A549 (cell line): ENCODE results near the gene IFNB1. TPM values are rescaled to one million over a fixed set of nuclear protein-coding genes. Genes with fewer than 3 reads are reported as not detected.

Experiments
- ATAC-seq, 2 experiments: fragments of 200-7000 bp in 1 of 2; fragments of >200 bp in 1 of 2; cut with Nextera tagmentation in 1 of 2; cut with Tn5 transposase in 1 of 2; 3 replicates each; pipeline versions ENCODE4 v1.8.0 to v1.9.1; 2018 to 2020; ENCODE audit warnings: mild to moderate bottlenecking in 1 of 2, moderate library complexity in 1 of 2
- CTCF ChIA-PET: fragments of 300-600 bp; sonication (Branson Sonifier 250); formaldehyde crosslinking; extraction: SDS; loops from one replicate; lab custom pipeline; 2021; ENCODE audit warnings: antibody characterized with exemption, inconsistent platforms; lab: Yijun Ruan, JAX
- POLR2A ChIA-PET: fragments of 350-600 bp; formaldehyde crosslinking; extraction: SDS; loops from one replicate; lab custom pipeline; 2021; ENCODE audit warnings: antibody characterized with exemption, inconsistent platforms; lab: Yijun Ruan, JAX
- DNase-seq, 2 experiments: peaks; one replicate each; pipeline versions ENCODE4 v3.0.0 to v3.0.0-alpha.2; 2011 to 2016; ENCODE audit warnings: low read depth in 1 of 2, low spot score in 1 of 2
- FAIRE-seq: peaks from 2 replicates; lab custom pipeline; 2011; peaks lifted over from hg19 to GRCh38; lab: Jason Lieb, UNC
- H3K27ac ChIP-seq, 2 experiments: fragments of >200 bp; sonication (Bioruptor Twin); formaldehyde crosslinking; 3 replicates each; pipeline ENCODE4 v1.5.1; 2016 to 2017
- H3K4me1 ChIP-seq: fragments of >200 bp; sonication (Bioruptor Twin); formaldehyde crosslinking; 3 replicates; pipeline ENCODE4 v1.6.1; 2016
- H3K4me2 ChIP-seq: fragments of >200 bp; sonication (Bioruptor Twin); formaldehyde crosslinking; 3 replicates; pipeline ENCODE4 v1.6.1; 2016
- H3K4me3 ChIP-seq: fragments of >200 bp; sonication (Bioruptor Twin); formaldehyde crosslinking; 3 replicates; pipeline ENCODE4 v1.5.1; 2016
- H3K9me3 ChIP-seq: fragments of >200 bp; sonication (Bioruptor Twin); formaldehyde crosslinking; 3 replicates; pipeline ENCODE4 v1.6.1; 2016
- CBX2 ChIP-seq: fragments of 200-600 bp; sonication (generic); IDR thresholded peaks from 2 replicates; pipeline ENCODE4 v1.6.1; 2016; ENCODE audit warnings: low read depth, mild to moderate bottlenecking, borderline replicate concordance
- CEBPB ChIP-seq, 2 experiments: fragments of >200 bp in 1 of 2; sonication (Bioruptor Twin) in 1 of 2; formaldehyde crosslinking in 1 of 2; IDR thresholded peaks; 2 replicates each; pipeline ENCODE4 v1.6.1; 2012 to 2016
- E2F6 ChIP-seq: IDR thresholded peaks from 2 replicates; pipeline ENCODE4 v1.6.1; 2012; ENCODE audit warnings: low read depth, borderline replicate concordance
- FOSL2 ChIP-seq, 2 experiments: fragments of 450-650 bp in 1 of 2; fragments of >200 bp in 1 of 2; sonication (Bioruptor Twin) in 1 of 2; formaldehyde crosslinking; IDR thresholded peaks; 2 replicates each; pipeline versions ENCODE4 v1.5.0 to v1.6.1; 2016 to 2020; ENCODE audit warnings: mild to moderate bottlenecking in 1 of 2, moderate library complexity in 1 of 2
- FOXS1 ChIP-seq: fragments of 250-450 bp; sonication (Bioruptor Pico); IDR thresholded peaks from 2 replicates; pipeline ENCODE4 v1.5.0; 2020; ENCODE audit warnings: mild to moderate bottlenecking, moderate library complexity
- HES2 ChIP-seq: fragments of >200 bp; sonication (Bioruptor Twin); formaldehyde crosslinking; IDR thresholded peaks from 2 replicates; pipeline ENCODE4 v1.6.1; 2016
- HOXA7 ChIP-seq: fragments of 250-450 bp; sonication (Bioruptor Pico); IDR thresholded peaks from 2 replicates; pipeline ENCODE4 v1.5.0; 2020; ENCODE audit warnings: mild to moderate bottlenecking, moderate library complexity
- HOXB5 ChIP-seq: fragments of 250-450 bp; sonication (Bioruptor Pico); IDR thresholded peaks from 2 replicates; pipeline ENCODE4 v1.5.0; 2020; ENCODE audit warnings: mild to moderate bottlenecking, moderate library complexity
- JUN ChIP-seq, 2 experiments: fragments of >200 bp; sonication (Bioruptor Twin); formaldehyde crosslinking; IDR thresholded peaks; 2 replicates in 1 of 2; 3 replicates in 1 of 2; pipeline ENCODE4 v1.6.1; 2016 to 2017
- JUNB ChIP-seq: fragments of >200 bp; sonication (Bioruptor Twin); formaldehyde crosslinking; IDR thresholded peaks from 2 replicates; pipeline ENCODE4 v1.6.1; 2016
- KDM5A ChIP-seq: fragments of 200-600 bp; sonication (generic); IDR thresholded peaks from 2 replicates; pipeline ENCODE4 v1.6.1; 2016; ENCODE audit warnings: antibody characterized with exemption, mild to moderate bottlenecking
- MAFK ChIP-seq: fragments of 450-650 bp; IDR thresholded peaks from 2 replicates; pipeline ENCODE4 v1.6.1; 2014; ENCODE audit not compliant: partially characterized antibody
- MAZ ChIP-seq: fragments of 150-350 bp; IDR thresholded peaks from 2 replicates; pipeline ENCODE4 v1.6.1; 2014; ENCODE audit warnings: antibody characterized with exemption, low read depth, low read length, borderline replicate concordance
- MYC ChIP-seq: IDR thresholded peaks from 2 replicates; pipeline ENCODE4 v1.6.1; 2012; ENCODE audit warnings: mild to moderate bottlenecking, inconsistent platforms, low read length, improper control_type of control experiment, borderline replicate concordance
- NPAS2 ChIP-seq: fragments of 250-450 bp; sonication (Bioruptor Pico); IDR thresholded peaks from 2 replicates; pipeline ENCODE4 v1.8.0; 2022; ENCODE audit warnings: mild to moderate bottlenecking, moderate library complexity, borderline replicate concordance
- NR3C1 ChIP-seq: fragments of >200 bp; sonication (Bioruptor Twin); formaldehyde crosslinking; IDR thresholded peaks from 3 replicates; pipeline ENCODE4 v1.6.1; 2017
- PHF8 ChIP-seq: fragments of 200-600 bp; sonication (generic); IDR thresholded peaks from 2 replicates; pipeline ENCODE4 v1.6.1; 2016; ENCODE audit warnings: low read depth, mild to moderate bottlenecking, antibody characterized with exemption, moderate library complexity, borderline replicate concordance
- POLR2AphosphoS2 ChIP-seq: conservative IDR thresholded peaks from 2 replicates; pipeline ENCODE4 v1.6.1; 2012; ENCODE audit warnings: low read length, improper control_type of control experiment, inconsistent platforms
- RAD21 ChIP-seq, 2 experiments: fragments of >200 bp in 1 of 2; sonication (Bioruptor Twin) in 1 of 2; formaldehyde crosslinking in 1 of 2; IDR thresholded peaks in 1 of 2; conservative IDR thresholded peaks in 1 of 2; 2 replicates in 1 of 2; 3 replicates in 1 of 2; pipeline ENCODE4 v1.6.1; 2012 to 2018; ENCODE audit warnings: inconsistent platforms in 1 of 2
- RCOR1 ChIP-seq: fragments of 150-350 bp; IDR thresholded peaks from 2 replicates; pipeline ENCODE4 v1.6.1; 2014; ENCODE audit warnings: antibody characterized with exemption, low read length, low read depth
- REST ChIP-seq: fragments of 200-600 bp; sonication (generic); IDR thresholded peaks from 2 replicates; pipeline ENCODE4 v1.6.1; 2016; ENCODE audit warnings: antibody characterized with exemption, mild to moderate bottlenecking, moderate library complexity
- RFX5 ChIP-seq: fragments of 450-650 bp; IDR thresholded peaks from 2 replicates; pipeline ENCODE4 v1.7.1; 2014; ENCODE audit warnings: antibody characterized with exemption, mild to moderate bottlenecking, moderate library complexity
- SMC3 ChIP-seq: fragments of >200 bp; sonication (Bioruptor Twin); formaldehyde crosslinking; IDR thresholded peaks from 3 replicates; pipeline ENCODE4 v1.6.1; 2018; ENCODE audit warnings: inconsistent platforms
- SREBF2 ChIP-seq: fragments of 450-650 bp; IDR thresholded peaks from 2 replicates; pipeline ENCODE4 v1.6.1; 2014; ENCODE audit warnings: mild to moderate bottlenecking, moderate library complexity
- TFCP2L1 ChIP-seq: fragments of 250-450 bp; sonication (Bioruptor Pico); IDR thresholded peaks from 2 replicates; pipeline ENCODE4 v1.5.0; 2021; ENCODE audit warnings: mild to moderate bottlenecking
- TP53 ChIP-seq: fragments of 250-450 bp; sonication (Bioruptor Pico); IDR thresholded peaks from 2 replicates; pipeline ENCODE4 v1.5.0; 2021; ENCODE audit warnings: mild to moderate bottlenecking, moderate library complexity
- USF2 ChIP-seq: fragments of 450-650 bp; IDR thresholded peaks from 2 replicates; pipeline ENCODE4 v1.6.1; 2014; ENCODE audit warnings: antibody characterized with exemption
- ZNF302 ChIP-seq: fragments of 250-450 bp; sonication (Bioruptor Pico); IDR thresholded peaks from 2 replicates; pipeline ENCODE4 v1.9.0; 2021; ENCODE audit warnings: inconsistent platforms, mild to moderate bottlenecking, moderate library complexity
- ZSCAN20 ChIP-seq: fragments of 250-450 bp; sonication (Bioruptor Pico); IDR thresholded peaks from 2 replicates; pipeline ENCODE4 v1.8.0; 2022; ENCODE audit warnings: mild to moderate bottlenecking, moderate library complexity
- WGBS: methylation state at CpG from one replicate; pipeline ENCODE4 v1.1.6; 2017; ENCODE audit errors: missing lambda C conversion rate; 5-methylcytosine and 5-hydroxymethylcytosine counted together
- polyA plus RNA-seq, 4 experiments: library from polyadenylated mRNA; depleted of rRNA in 3 of 4; stranded (reverse); fragments of >200 nt; fragmentation: RNase III in 1 of 4; extraction: RNeasy Plus Mini Kit Qiagen cat#74134 plus additional on column Dnase treatment in 1 of 4; gene quantifications; 2 replicates in 3 of 4; 3 replicates in 1 of 4; pipeline ENCODE4 v1.2.3, GENCODE V29; 2011 to 2017

IFNB1 gene
- polyA plus RNA-seq, 2 of the 4 experiments (the other 2 are of a cell fraction), result not detected

GRCh38 chr9:21053851-21054250 lies 23.9 kb downstream of the IFNB1 start:
- no peak overlapping the region for H3K4me3 ChIP-seq
- H3K4me1 ChIP-seq, result no peaks in the 10 kb centered on the region
- DNase-seq (no peak), ATAC-seq (no peak), FAIRE-seq (no peak)
- 43% methylated on average over 2 of the region's 2 CpGs for WGBS
- ChIA-PET CTCF (no interaction called here), POLR2A (no interaction called here)
- no peak overlapping the region for H3K4me2 ChIP-seq
- no peak for TF ChIP-seq HES2
- TF ChIP-seq NPAS2, result no peak
- no peak for TF ChIP-seq NR3C1
- TF ChIP-seq HOXA7 (CRISPR knock-in tag), result no peak
- TF ChIP-seq ZSCAN20 (CRISPR knock-in tag), result no peak
- TF ChIP-seq CBX2, result no peak
- no peak for TF ChIP-seq RFX5
- TF ChIP-seq JUNB, result no peak
- TF ChIP-seq JUN (IDR thresholded peaks at IDR 0.05), result no peak
- no peak for TF ChIP-seq MAFK
- TF ChIP-seq SMC3, result no peak
- no peak for TF ChIP-seq SREBF2
- TF ChIP-seq RAD21 (conservative IDR thresholded peaks at IDR 0.05 in 1 of 2, IDR thresholded peaks at IDR 0.05 in 1 of 2), result no peak
- no peak for TF ChIP-seq USF2
- no peak for TF ChIP-seq E2F6
- TF ChIP-seq POLR2AphosphoS2, result no peak
- TF ChIP-seq FOXS1, result no peak
- no peak for TF ChIP-seq HOXB5 (CRISPR knock-in tag)
- no peak for TF ChIP-seq PHF8
- TF ChIP-seq ZNF302 (CRISPR knock-in tag), result no peak
- H3K9me3 ChIP-seq, result no peaks in the 10 kb centered on the region
- no peak overlapping the region for H3K27ac ChIP-seq

- no peak overlapping the region for H3K4me3 ChIP-seq
- no peak for FAIRE-seq
- H3K4me2 ChIP-seq, result no peak overlapping the region
- H3K9me3 ChIP-seq, result no peaks in the 10 kb centered on the region
- no peak for DNase-seq
- ChIA-PET POLR2A (no interaction called here), CTCF (interaction anchor here (1.1 to 1.6 kb wide), 3 partner anchors 9 to 106 kb away, joined by 3 to 5 read pairs (median 3); no protein-coding TSS in a partner anchor)
- H3K4me1 ChIP-seq, result no peaks in the 10 kb centered on the region
- 78% methylated on average over 2 of the region's 2 CpGs for WGBS
- H3K27ac ChIP-seq, result no peak overlapping the region
- ATAC-seq, result no peak
- TF ChIP-seq TFCP2L1 (CRISPR knock-in tag) (no peak), MYC (no peak), TP53 (CRISPR knock-in tag) (no peak), JUN (IDR thresholded peaks at IDR 0.05) (no peak), MAFK (no peak), POLR2AphosphoS2 (no peak)
These were observed 30.5 kb downstream of the IFNB1 start for GRCh38 chr9:21047281-21047691.

GRCh38 chr9:21043841-21044240 lies 33.9 kb downstream of the IFNB1 start:
- Histone ChIP-seq H3K4me2 (no peak overlapping the region), H3K4me1 (no peaks in the 10 kb centered on the region), H3K27ac (no peak overlapping the region), H3K4me3 (no peak overlapping the region), H3K9me3 (no peaks in the 10 kb centered on the region)
- CTCF ChIA-PET, result no interaction called here
- no peak for DNase-seq
- ATAC-seq, result no peak
- POLR2A ChIA-PET, result no interaction called here
- no peak for FAIRE-seq
- WGBS, result 58% methylated on average over 3 of the region's 3 CpGs
- no peak for TF ChIP-seq KDM5A
- TF ChIP-seq CEBPB (IDR thresholded peaks at IDR 0.05), result no peak
- TF ChIP-seq CBX2, result no peak
- no peak for TF ChIP-seq RFX5
- TF ChIP-seq FOSL2 (IDR thresholded peaks at IDR 0.05), result no peak
- TF ChIP-seq FOSL2 (CRISPR knock-in tag; IDR thresholded peaks at IDR 0.05), result no peak
- TF ChIP-seq SREBF2, result no peak
- no peak for TF ChIP-seq RCOR1
- TF ChIP-seq TP53 (CRISPR knock-in tag), result no peak
- TF ChIP-seq RAD21 (conservative IDR thresholded peaks at IDR 0.05 in 1 of 2, IDR thresholded peaks at IDR 0.05 in 1 of 2), result no peak
- no peak for TF ChIP-seq JUNB
- TF ChIP-seq MAZ, result no peak
- no peak for TF ChIP-seq REST
